HepG2 (cell line): ENCODE data around the gene HOXA5. TPM values are rescaled to one million over a fixed set of nuclear protein-coding genes. Genes with fewer than 3 reads are reported as not detected.

Source experiments
- AGO2 ChIP-seq: fragments of 200-400 bp; formaldehyde crosslinking; optimal IDR thresholded peaks from 2 replicates; pipeline ENCODE3; 2017; ENCODE audit warnings: mild to moderate bottlenecking, low read depth, low read length, moderate library complexity
- CBX1 ChIP-seq: IDR thresholded peaks from one replicate; pipeline ENCODE4 v1.6.1; 2016; ENCODE audit warnings: antibody characterized with exemption, low read depth
- HIVEP1 ChIP-seq: sonication (generic); formaldehyde crosslinking; IDR thresholded peaks from 2 replicates; pipeline ENCODE4 v1.4.0; 2020; ENCODE audit warnings: mild to moderate bottlenecking, missing genetic modification reagents
- KMT2A ChIP-seq: sonication (generic); formaldehyde crosslinking; IDR thresholded peaks from 2 replicates; pipeline ENCODE4 v1.4.0; 2020; ENCODE audit warnings: missing genetic modification reagents
- MAF1 ChIP-seq: sonication (generic); formaldehyde crosslinking; IDR thresholded peaks from 2 replicates; pipeline ENCODE4 v1.5.0; 2020; ENCODE audit warnings: missing genetic modification reagents, borderline replicate concordance
- MTF2 ChIP-seq: sonication (generic); formaldehyde crosslinking; IDR thresholded peaks from 2 replicates; pipeline ENCODE4 v1.5.0; 2020; ENCODE audit warnings: missing genetic modification reagents, borderline replicate concordance
- PLRG1 ChIP-seq: fragments of 450-650 bp; conservative IDR thresholded peaks from 2 replicates; pipeline ENCODE4 v1.6.1; 2016
- ZBTB7A ChIP-seq: sonication (generic); formaldehyde crosslinking; IDR thresholded peaks from 2 replicates; pipeline ENCODE4 v1.8.0; 2022; ENCODE audit warnings: mild to moderate bottlenecking, missing genetic modification reagents
- ZSCAN25 ChIP-seq: sonication (generic); formaldehyde crosslinking; IDR thresholded peaks from 2 replicates; pipeline ENCODE4 v1.8.0; 2022; ENCODE audit warnings: mild to moderate bottlenecking, missing genetic modification reagents
- polyA plus RNA-seq, 8 experiments: library from polyadenylated mRNA; depleted of rRNA in 3 of 8; stranded (reverse) in 7 of 8; unstranded in 1 of 8; fragments of >200 nt; fragmentation: Illumina TruSeq in 4 of 8; extraction: Trizol in 4 of 8; gene quantifications; 2 replicates each; pipeline versions ENCODE4 v1.2.1 to v1.2.3, GENCODE V29; 2011 to 2016; ENCODE audit warnings: low read depth in 4 of 8, missing spikeins in 1 of 8, mixed read lengths in 1 of 8; ENCODE audit not compliant: insufficient read depth in 1 of 8
- total RNA-seq, 5 experiments: library from RNA; depleted of rRNA; stranded (reverse); fragments of >200 nt; fragmentation: Illumina TruSeq; extraction: Trizol; gene quantifications; 2 replicates each; pipeline ENCODE4 v1.2.3, GENCODE V29; 2016; ENCODE audit warnings: low read depth in 1 of 5
- TF ChIP-seq, protein P1 (sequence below): IDR thresholded peaks from 2 replicates; pipeline ENCODE4 v1.6.1; 2018; ENCODE audit warnings: missing genetic modification reagents, mild to moderate bottlenecking, missing compliant biosample characterization
- TF ChIP-seq, protein P2 (sequence below), 2 experiments: fragments of 450-650 bp in 1 of 2; sonication (generic) in 1 of 2; formaldehyde crosslinking in 1 of 2; IDR thresholded peaks; 2 replicates each; pipeline versions ENCODE4 v1.6.1 to v1.8.0; 2016 to 2022; ENCODE audit warnings: antibody characterized with exemption in 1 of 2, mild to moderate bottlenecking in 1 of 2, missing genetic modification reagents in 1 of 2
- TF ChIP-seq, protein P3 (sequence below): sonication (generic); formaldehyde crosslinking; IDR thresholded peaks from 2 replicates; pipeline ENCODE4 v1.5.1; 2020; ENCODE audit warnings: mild to moderate bottlenecking, missing genetic modification reagents, moderate library complexity
- TF ChIP-seq, protein P4 (sequence below): sonication (generic); formaldehyde crosslinking; IDR thresholded peaks from 2 replicates; pipeline ENCODE4 v1.4.0; 2020; ENCODE audit warnings: mild to moderate bottlenecking, missing genetic modification reagents
- TF ChIP-seq, protein P5 (sequence below): sonication (generic); formaldehyde crosslinking; IDR thresholded peaks from 2 replicates; pipeline ENCODE4 v1.4.0; 2020; ENCODE audit warnings: mild to moderate bottlenecking, missing genetic modification reagents
- TF ChIP-seq, protein P6 (sequence below): sonication (generic); formaldehyde crosslinking; IDR thresholded peaks from 2 replicates; pipeline ENCODE4 v1.5.0; 2020; ENCODE audit warnings: mild to moderate bottlenecking, missing genetic modification reagents

Gene HOXA5
- total and polyA plus RNA-seq, 2 of the 13 experiments (the other 11 are each of a cell fraction or from before 2014, with no cell fraction given), result 3.2 to 3.6 TPM

DNA sequence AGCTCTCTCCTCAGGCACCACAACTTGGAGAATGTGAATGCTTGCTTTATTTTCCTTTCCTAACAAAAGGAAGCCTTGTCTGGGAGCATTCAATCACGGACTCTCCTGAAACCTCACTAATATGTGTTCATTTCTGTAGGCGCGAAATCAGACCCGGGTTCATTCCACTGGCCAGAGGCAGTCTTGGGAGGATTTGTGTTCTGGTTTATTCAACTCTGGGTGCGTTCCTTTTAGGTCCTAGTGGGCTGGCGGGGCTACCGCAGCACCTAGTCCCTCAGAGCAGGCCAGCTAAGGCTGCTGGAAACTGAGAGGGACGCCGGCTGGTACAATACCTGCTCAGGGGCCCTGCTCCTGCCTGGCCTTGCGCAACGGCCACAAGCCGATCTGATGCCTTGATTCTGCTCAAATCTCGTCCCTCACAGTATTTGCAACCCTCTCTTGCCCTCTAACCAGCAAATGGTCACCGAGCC lies 20.4 kb downstream of the HOXA5 start (continued):
- TF ChIP-seq, protein P1, sequence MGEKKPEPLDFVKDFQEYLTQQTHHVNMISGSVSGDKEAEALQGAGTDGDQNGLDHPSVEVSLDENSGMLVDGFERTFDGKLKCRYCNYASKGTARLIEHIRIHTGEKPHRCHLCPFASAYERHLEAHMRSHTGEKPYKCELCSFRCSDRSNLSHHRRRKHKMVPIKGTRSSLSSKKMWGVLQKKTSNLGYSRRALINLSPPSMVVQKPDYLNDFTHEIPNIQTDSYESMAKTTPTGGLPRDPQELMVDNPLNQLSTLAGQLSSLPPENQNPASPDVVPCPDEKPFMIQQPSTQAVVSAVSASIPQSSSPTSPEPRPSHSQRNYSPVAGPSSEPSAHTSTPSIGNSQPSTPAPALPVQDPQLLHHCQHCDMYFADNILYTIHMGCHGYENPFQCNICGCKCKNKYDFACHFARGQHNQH, result no peak
- no peak for TF ChIP-seq ZBTB7A
- TF ChIP-seq ZSCAN25, result no peak
- TF ChIP-seq MAF1, result no peak
- TF ChIP-seq HIVEP1, result 0 out of 2 replicates have a peak, but pooled peaks have one; percentile 13
- TF ChIP-seq, protein P2, sequence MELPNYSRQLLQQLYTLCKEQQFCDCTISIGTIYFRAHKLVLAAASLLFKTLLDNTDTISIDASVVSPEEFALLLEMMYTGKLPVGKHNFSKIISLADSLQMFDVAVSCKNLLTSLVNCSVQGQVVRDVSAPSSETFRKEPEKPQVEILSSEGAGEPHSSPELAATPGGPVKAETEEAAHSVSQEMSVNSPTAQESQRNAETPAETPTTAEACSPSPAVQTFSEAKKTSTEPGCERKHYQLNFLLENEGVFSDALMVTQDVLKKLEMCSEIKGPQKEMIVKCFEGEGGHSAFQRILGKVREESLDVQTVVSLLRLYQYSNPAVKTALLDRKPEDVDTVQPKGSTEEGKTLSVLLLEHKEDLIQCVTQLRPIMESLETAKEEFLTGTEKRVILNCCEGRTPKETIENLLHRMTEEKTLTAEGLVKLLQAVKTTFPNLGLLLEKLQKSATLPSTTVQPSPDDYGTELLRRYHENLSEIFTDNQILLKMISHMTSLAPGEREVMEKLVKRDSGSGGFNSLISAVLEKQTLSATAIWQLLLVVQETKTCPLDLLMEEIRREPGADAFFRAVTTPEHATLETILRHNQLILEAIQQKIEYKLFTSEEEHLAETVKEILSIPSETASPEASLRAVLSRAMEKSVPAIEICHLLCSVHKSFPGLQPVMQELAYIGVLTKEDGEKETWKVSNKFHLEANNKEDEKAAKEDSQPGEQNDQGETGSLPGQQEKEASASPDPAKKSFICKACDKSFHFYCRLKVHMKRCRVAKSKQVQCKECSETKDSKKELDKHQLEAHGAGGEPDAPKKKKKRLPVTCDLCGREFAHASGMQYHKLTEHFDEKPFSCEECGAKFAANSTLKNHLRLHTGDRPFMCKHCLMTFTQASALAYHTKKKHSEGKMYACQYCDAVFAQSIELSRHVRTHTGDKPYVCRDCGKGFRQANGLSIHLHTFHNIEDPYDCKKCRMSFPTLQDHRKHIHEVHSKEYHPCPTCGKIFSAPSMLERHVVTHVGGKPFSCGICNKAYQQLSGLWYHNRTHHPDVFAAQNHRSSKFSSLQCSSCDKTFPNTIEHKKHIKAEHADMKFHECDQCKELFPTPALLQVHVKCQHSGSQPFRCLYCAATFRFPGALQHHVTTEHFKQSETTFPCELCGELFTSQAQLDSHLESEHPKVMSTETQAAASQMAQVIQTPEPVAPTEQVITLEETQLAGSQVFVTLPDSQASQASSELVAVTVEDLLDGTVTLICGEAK (IDR thresholded peaks at IDR 0.05), result no peak
- TF ChIP-seq, protein P2 (CRISPR knock-in tag; IDR thresholded peaks at IDR 0.05), result no peak
- 0 out of 2 replicates have a peak, but pooled peaks have one; percentile 58 for TF ChIP-seq KMT2A (CRISPR knock-in tag)
- TF ChIP-seq, protein P3, sequence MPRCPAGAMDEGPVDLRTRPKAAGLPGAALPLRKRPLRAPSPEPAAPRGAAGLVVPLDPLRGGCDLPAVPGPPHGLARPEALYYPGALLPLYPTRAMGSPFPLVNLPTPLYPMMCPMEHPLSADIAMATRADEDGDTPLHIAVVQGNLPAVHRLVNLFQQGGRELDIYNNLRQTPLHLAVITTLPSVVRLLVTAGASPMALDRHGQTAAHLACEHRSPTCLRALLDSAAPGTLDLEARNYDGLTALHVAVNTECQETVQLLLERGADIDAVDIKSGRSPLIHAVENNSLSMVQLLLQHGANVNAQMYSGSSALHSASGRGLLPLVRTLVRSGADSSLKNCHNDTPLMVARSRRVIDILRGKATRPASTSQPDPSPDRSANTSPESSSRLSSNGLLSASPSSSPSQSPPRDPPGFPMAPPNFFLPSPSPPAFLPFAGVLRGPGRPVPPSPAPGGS (CRISPR knock-in tag), result no peak
- no peak for TF ChIP-seq CBX1
- TF ChIP-seq, protein P4, sequence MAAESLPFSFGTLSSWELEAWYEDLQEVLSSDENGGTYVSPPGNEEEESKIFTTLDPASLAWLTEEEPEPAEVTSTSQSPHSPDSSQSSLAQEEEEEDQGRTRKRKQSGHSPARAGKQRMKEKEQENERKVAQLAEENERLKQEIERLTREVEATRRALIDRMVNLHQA (CRISPR knock-in tag), result no peak
- peak; percentile 21 for TF ChIP-seq AGO2
- no peak for TF ChIP-seq MTF2 (CRISPR knock-in tag)
- no peak for TF ChIP-seq PLRG1
- TF ChIP-seq, protein P5, sequence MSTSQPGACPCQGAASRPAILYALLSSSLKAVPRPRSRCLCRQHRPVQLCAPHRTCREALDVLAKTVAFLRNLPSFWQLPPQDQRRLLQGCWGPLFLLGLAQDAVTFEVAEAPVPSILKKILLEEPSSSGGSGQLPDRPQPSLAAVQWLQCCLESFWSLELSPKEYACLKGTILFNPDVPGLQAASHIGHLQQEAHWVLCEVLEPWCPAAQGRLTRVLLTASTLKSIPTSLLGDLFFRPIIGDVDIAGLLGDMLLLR, result no peak
- TF ChIP-seq, protein P6, sequence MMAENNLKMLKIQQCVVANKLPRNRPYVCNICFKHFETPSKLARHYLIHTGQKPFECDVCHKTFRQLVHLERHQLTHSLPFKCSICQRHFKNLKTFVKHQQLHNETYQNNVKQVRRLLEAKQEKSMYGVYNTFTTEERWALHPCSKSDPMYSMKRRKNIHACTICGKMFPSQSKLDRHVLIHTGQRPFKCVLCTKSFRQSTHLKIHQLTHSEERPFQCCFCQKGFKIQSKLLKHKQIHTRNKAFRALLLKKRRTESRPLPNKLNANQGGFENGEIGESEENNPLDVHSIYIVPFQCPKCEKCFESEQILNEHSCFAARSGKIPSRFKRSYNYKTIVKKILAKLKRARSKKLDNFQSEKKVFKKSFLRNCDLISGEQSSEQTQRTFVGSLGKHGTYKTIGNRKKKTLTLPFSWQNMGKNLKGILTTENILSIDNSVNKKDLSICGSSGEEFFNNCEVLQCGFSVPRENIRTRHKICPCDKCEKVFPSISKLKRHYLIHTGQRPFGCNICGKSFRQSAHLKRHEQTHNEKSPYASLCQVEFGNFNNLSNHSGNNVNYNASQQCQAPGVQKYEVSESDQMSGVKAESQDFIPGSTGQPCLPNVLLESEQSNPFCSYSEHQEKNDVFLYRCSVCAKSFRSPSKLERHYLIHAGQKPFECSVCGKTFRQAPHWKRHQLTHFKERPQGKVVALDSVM (CRISPR knock-in tag), result no peak
